Endodermal cell (in vitro differentiated cells): ENCODE results near the gene CLDN14. TPM values are rescaled to one million over a fixed set of nuclear protein-coding genes. Genes with fewer than 3 reads are reported as not detected.

Experiments
- DNase-seq: peaks from one replicate; pipeline ENCODE4 v3.0.0-alpha.2; 2017
- H3K27ac ChIP-seq: 2 replicates; pipeline ENCODE4 v1.5.1; 2013; ENCODE audit warnings: mild to moderate bottlenecking, low read depth, low read length, moderate library complexity
- H3K27me3 ChIP-seq: 2 replicates; pipeline ENCODE4 v1.6.1; 2013; ENCODE audit warnings: mild to moderate bottlenecking, low read length, moderate library complexity; ENCODE audit not compliant: insufficient read depth, control insufficient read depth, poor library complexity, severe bottlenecking
- H3K36me3 ChIP-seq: 2 replicates; pipeline ENCODE4 v1.7.0; 2013; ENCODE audit warnings: mild to moderate bottlenecking, low read length, moderate library complexity; ENCODE audit not compliant: control insufficient read depth, insufficient read depth
- H3K4me1 ChIP-seq: one replicate; pipeline ENCODE4 v1.7.0; 2013; ENCODE audit warnings: low read length; ENCODE audit not compliant: control insufficient read depth, insufficient read depth
- H3K4me3 ChIP-seq: 2 replicates; pipeline ENCODE4 v1.5.1; 2013; ENCODE audit warnings: mild to moderate bottlenecking, low read length, moderate library complexity
- H3K9ac ChIP-seq: 2 replicates; pipeline ENCODE4 v1.6.1; 2013; ENCODE audit warnings: mild to moderate bottlenecking, low read length, moderate library complexity; ENCODE audit not compliant: poor library complexity, severe bottlenecking; ENCODE audit errors: extremely low read depth
- H3K9me3 ChIP-seq: 2 replicates; pipeline ENCODE4 v1.6.1; 2013; ENCODE audit warnings: mild to moderate bottlenecking, low read length, moderate library complexity; ENCODE audit not compliant: control insufficient read depth
- H3K27ac Mint-ChIP-seq: 2 replicates; pipeline ENCODE4 v1.8.0; 2020; ENCODE audit warnings: mixed read lengths
- H3K27me3 Mint-ChIP-seq: 2 replicates; pipeline ENCODE4 v1.8.0; 2021; ENCODE audit warnings: mild to moderate bottlenecking, mixed read lengths; ENCODE audit not compliant: insufficient read depth
- H3K36me3 Mint-ChIP-seq: 2 replicates; pipeline ENCODE4 v1.8.0; 2020; ENCODE audit warnings: low read depth, mixed read lengths
- H3K4me1 Mint-ChIP-seq: 2 replicates; pipeline ENCODE4 v1.8.0; 2020; ENCODE audit warnings: mixed read lengths
- H3K4me3 Mint-ChIP-seq: 2 replicates; pipeline ENCODE4 v1.8.0; 2020; ENCODE audit warnings: mild to moderate bottlenecking, moderate library complexity, mixed read lengths
- H3K9me3 Mint-ChIP-seq: 2 replicates; pipeline ENCODE4 v1.8.0; 2020; ENCODE audit warnings: mild to moderate bottlenecking, mixed read lengths
- WGBS, 2 experiments: methylation state at CpG; one replicate each; pipeline versions ENCODE4 v1.1.5 to v1.1.7; 2013; ENCODE audit warnings: missing lambda C conversion rate in 2 of 2, mixed read lengths in 1 of 2; ENCODE audit not compliant: insufficient coverage in 1 of 2, insufficient read length in 1 of 2; 5-methylcytosine and 5-hydroxymethylcytosine counted together
- total RNA-seq, 2 donors: library from RNA; stranded (reverse); fragmentation: NEBNext Ultra II Directional in 1 of 2; extraction: Animal tissue kit (Norgen Biotek cat#: 25700) in 1 of 2; gene quantifications; 2 replicates in 1 of 2; 3 replicates in 1 of 2; pipeline ENCODE4 v1.2.1, GENCODE V29; 2021
- TF ChIP-seq, protein P1 (sequence below): fragments of 200-600 bp; sonication (generic); conservative IDR thresholded peaks from 2 replicates; pipeline ENCODE4 v1.5.0; 2021; ENCODE audit warnings: antibody characterized with exemption, mild to moderate bottlenecking

CLDN14 gene
- total RNA-seq, 2 donors from 2014 or later = not detected

DNA sequence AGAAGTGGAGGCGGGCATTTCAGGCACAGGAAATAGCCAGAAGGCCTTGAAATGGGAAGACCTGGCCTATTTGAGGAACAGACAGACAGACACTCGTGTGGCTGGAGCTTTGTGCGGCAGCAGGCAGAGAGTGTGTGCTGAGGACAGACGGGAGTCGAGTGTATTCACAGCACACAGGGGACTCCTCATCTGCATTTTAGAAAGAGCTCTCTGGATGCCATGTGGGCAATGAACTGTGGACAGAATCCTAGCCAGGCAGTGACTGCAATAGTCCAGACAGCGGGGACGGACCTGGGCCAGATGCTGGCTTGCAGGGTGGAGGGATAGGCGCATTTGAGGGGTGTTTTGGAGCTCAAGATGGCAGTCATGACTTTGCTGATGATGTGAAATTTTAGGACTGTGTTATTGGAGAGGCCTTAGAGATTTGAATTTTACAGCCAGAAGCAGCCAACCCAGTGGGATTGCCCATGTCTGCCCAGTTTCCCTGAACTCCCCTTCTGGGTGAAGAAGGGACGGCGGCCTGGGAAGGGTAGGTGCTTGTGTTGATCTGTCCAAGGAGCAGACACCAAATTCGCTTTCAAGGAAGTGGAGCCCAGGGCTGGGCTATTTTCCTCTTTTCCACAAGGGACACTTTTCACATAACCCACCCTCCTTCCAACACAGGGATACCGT is 51.0 kb downstream of the CLDN14 start:
- peaks cover 12% of the 10 kb centered on the region for H3K4me1 Mint-ChIP-seq
- no peak overlapping the region for H3K4me3 Mint-ChIP-seq
- H3K36me3 ChIP-seq = no peaks in the 10 kb centered on the region

DNA sequence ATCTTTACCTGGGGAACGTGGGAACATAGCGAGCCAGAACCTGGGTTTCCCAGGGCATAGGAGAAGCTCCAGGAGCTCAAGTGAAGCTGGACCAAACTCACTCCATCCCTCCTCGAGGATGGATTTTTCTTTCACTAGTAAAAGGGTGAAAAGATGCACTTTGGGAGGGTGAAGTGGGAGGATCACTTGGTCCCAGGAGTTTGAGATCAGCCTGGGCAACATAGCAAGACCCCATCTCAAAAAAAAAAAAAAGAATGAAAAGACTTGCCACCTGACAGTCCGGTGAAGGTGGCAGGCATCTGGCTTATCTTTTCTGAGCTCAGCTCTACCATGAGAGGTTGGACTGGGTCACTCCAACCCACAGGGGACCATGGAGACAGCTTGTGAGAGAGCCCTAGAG is 52.4 kb downstream of the CLDN14 start:
- no peak overlapping the region for H3K27ac Mint-ChIP-seq
- Histone ChIP-seq H3K9ac (no peak overlapping the region), H3K4me1 (peaks cover 6% of the 10 kb centered on the region), H3K27me3 (no peaks in the 10 kb centered on the region), H3K4me3 (no peak overlapping the region), H3K9me3 (no peaks in the 10 kb centered on the region), H3K27ac (no peak overlapping the region), H3K36me3 (no peaks in the 10 kb centered on the region)
- H3K27me3 Mint-ChIP-seq = no peaks in the 10 kb centered on the region
- peaks cover 19% of the 10 kb centered on the region for H3K4me1 Mint-ChIP-seq
- H3K9me3 Mint-ChIP-seq = no peaks in the 10 kb centered on the region
- TF ChIP-seq, protein P1, sequence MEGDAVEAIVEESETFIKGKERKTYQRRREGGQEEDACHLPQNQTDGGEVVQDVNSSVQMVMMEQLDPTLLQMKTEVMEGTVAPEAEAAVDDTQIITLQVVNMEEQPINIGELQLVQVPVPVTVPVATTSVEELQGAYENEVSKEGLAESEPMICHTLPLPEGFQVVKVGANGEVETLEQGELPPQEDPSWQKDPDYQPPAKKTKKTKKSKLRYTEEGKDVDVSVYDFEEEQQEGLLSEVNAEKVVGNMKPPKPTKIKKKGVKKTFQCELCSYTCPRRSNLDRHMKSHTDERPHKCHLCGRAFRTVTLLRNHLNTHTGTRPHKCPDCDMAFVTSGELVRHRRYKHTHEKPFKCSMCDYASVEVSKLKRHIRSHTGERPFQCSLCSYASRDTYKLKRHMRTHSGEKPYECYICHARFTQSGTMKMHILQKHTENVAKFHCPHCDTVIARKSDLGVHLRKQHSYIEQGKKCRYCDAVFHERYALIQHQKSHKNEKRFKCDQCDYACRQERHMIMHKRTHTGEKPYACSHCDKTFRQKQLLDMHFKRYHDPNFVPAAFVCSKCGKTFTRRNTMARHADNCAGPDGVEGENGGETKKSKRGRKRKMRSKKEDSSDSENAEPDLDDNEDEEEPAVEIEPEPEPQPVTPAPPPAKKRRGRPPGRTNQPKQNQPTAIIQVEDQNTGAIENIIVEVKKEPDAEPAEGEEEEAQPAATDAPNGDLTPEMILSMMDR = no peak
- peaks cover 2% of the 10 kb centered on the region for H3K36me3 Mint-ChIP-seq
- H3K4me3 Mint-ChIP-seq = no peak overlapping the region
- no peak for DNase-seq
- WGBS, 2 experiments = 85 to 95% methylated on average over 2 to 4 of the region's 4 CpGs

More for the DNA sequence above, 51.0 kb downstream of the CLDN14 start:
- TF ChIP-seq, protein P1 = peak; percentile 18
- no peak overlapping the region for H3K9ac ChIP-seq
- peaks cover 6% of the 10 kb centered on the region for H3K4me1 ChIP-seq
- DNase-seq = no peak
- H3K27ac Mint-ChIP-seq = peak overlapping the region; percentile 42
- H3K27me3 Mint-ChIP-seq = no peaks in the 10 kb centered on the region
- no peaks in the 10 kb centered on the region for H3K9me3 ChIP-seq
- H3K27me3 ChIP-seq = no peaks in the 10 kb centered on the region
- no peak overlapping the region for H3K4me3 ChIP-seq
- no peak overlapping the region for H3K27ac ChIP-seq
- H3K9me3 Mint-ChIP-seq = no peaks in the 10 kb centered on the region
- H3K36me3 Mint-ChIP-seq = no peaks in the 10 kb centered on the region
- 83 to 94% methylated on average over 7 to 12 of the region's 12 CpGs for WGBS, 2 experiments

DNA sequence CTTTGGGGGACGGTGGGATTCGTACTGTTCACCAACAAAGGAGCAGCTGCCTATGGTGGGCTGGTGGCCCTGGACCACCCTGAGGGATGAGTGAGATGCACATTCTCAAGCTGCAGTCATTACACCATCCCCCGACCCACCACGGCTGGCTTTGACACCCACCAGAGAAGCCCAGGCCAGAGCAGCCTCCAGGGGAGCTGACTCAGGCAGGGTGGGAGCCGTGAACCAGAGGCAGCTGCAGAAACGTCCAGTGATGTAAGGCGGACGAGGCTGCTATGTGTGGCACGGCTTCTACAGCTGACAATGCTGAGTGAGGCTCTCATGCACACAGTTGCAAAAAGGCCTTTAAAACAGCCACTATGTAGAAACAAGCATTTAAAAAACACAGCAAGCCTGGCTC is 54.6 kb downstream of the CLDN14 start:
- 76 to 91% methylated on average over 2 to 9 of the region's 9 CpGs for WGBS, 2 experiments
- Mint-ChIP-seq H3K27me3 (no peaks in the 10 kb centered on the region), H3K4me3 (no peak overlapping the region), H3K27ac (no peak overlapping the region), H3K36me3 (peaks cover 2% of the 10 kb centered on the region), H3K4me1 (peaks cover 27% of the 10 kb centered on the region), H3K9me3 (no peaks in the 10 kb centered on the region)
- Histone ChIP-seq H3K9me3 (no peaks in the 10 kb centered on the region), H3K9ac (no peak overlapping the region), H3K4me3 (no peak overlapping the region), H3K27ac (no peak overlapping the region), H3K4me1 (peaks cover 6% of the 10 kb centered on the region), H3K27me3 (no peaks in the 10 kb centered on the region), H3K36me3 (no peaks in the 10 kb centered on the region)
- no peak for DNase-seq
- TF ChIP-seq, protein P1 = no peak
